Neutrophil (primary cell): ENCODE results near the gene UBE2R2.
A peak's percentile ranks its signal among the peaks of the same experiment; 100 is the strongest.

Source experiments
- H3K27ac ChIP-seq: fragments of 200-600 bp; sonication (generic); 2 replicates; pipeline ENCODE4 v1.5.1; 2016; ENCODE audit warnings: mild to moderate bottlenecking, moderate library complexity
- H3K27me3 ChIP-seq: fragments of 200-600 bp; sonication (generic); 2 replicates; pipeline ENCODE4 v1.6.0; 2016; ENCODE audit warnings: mild to moderate bottlenecking
- H3K36me3 ChIP-seq: fragments of 200-600 bp; sonication (generic); 2 replicates; pipeline ENCODE4 v1.5.1; 2017
- H3K4me1 ChIP-seq, 2 experiments: fragments of 200-600 bp in 1 of 2; sonication (generic) in 1 of 2; 1 replicate in 1 of 2; 2 replicates in 1 of 2; pipeline versions ENCODE4 v1.5.1 to v1.6.1; 2013 to 2016; ENCODE audit warnings: low read depth in 1 of 2, low read length in 1 of 2, mild to moderate bottlenecking in 1 of 2, moderate library complexity in 1 of 2; ENCODE audit not compliant: control insufficient read depth in 1 of 2, insufficient read depth in 1 of 2
- H3K4me3 ChIP-seq, 2 experiments: fragments of 200-600 bp in 1 of 2; sonication (generic) in 1 of 2; 1 replicate in 1 of 2; 2 replicates in 1 of 2; pipeline ENCODE4 v1.5.1; 2013 to 2016; ENCODE audit warnings: low read depth in 1 of 2, low read length in 1 of 2, mild to moderate bottlenecking in 1 of 2, moderate library complexity in 1 of 2
- H3K9me3 ChIP-seq: fragments of 200-600 bp; sonication (generic); 2 replicates; pipeline ENCODE4 v1.5.1; 2016
- CTCF ChIP-seq: fragments of 200-600 bp; sonication (generic); IDR thresholded peaks from 2 replicates; pipeline ENCODE4 v1.5.1; 2016; ENCODE audit warnings: antibody characterized with exemption

Gene UBE2R2

GRCh38 chr9:33809506-33809905 is 7.5 kb upstream of the UBE2R2 start:
- peaks cover 9 to 11% of the 10 kb centered on the region in 2 experiments for H3K4me1 ChIP-seq
- no peak overlapping the region for H3K27ac ChIP-seq
- H3K4me3 ChIP-seq, result no peak overlapping the region
- H3K9me3 ChIP-seq, result no peaks in the 10 kb centered on the region
- TF ChIP-seq CTCF, result no peak
- no peaks in the 10 kb centered on the region for H3K27me3 ChIP-seq
- no peaks in the 10 kb centered on the region for H3K36me3 ChIP-seq

GRCh38 chr9:33813712-33814641 is 3.0 kb upstream of the UBE2R2 start:
- H3K27ac ChIP-seq, result peak overlapping the region; percentile 96
- H3K4me3 ChIP-seq, result peak overlapping the region; percentile 91 to 98

GRCh38 chr9:33815781-33816180 is 1.2 kb upstream of the UBE2R2 start:
- H3K27ac ChIP-seq, result peak overlapping the region; percentile 96
- H3K4me1 ChIP-seq, result peaks cover 47 to 53% of the 10 kb centered on the region in 2 experiments
- peak overlapping the region; percentile 91 to 98 for H3K4me3 ChIP-seq
- no peaks in the 10 kb centered on the region for H3K27me3 ChIP-seq
- H3K36me3 ChIP-seq, result no peaks in the 10 kb centered on the region
- no peaks in the 10 kb centered on the region for H3K9me3 ChIP-seq
- no peak for TF ChIP-seq CTCF

More at GRCh38 chr9:33813712-33814641, 3.0 kb upstream of the UBE2R2 start:
- Histone ChIP-seq H3K4me1 (peaks cover 31 to 35% of the 10 kb centered on the region in 2 experiments), H3K27me3 (no peaks in the 10 kb centered on the region), H3K36me3 (no peaks in the 10 kb centered on the region), H3K9me3 (no peaks in the 10 kb centered on the region)
- TF ChIP-seq CTCF, result peak; percentile 45

- no peaks in the 10 kb centered on the region for H3K9me3 ChIP-seq
- H3K27me3 ChIP-seq, result no peaks in the 10 kb centered on the region
- H3K36me3 ChIP-seq, result no peaks in the 10 kb centered on the region
- peak overlapping the region; percentile 91 to 98 for H3K4me3 ChIP-seq
- H3K27ac ChIP-seq, result peak overlapping the region; percentile 96
- H3K4me1 ChIP-seq, result peaks cover 47 to 59% of the 10 kb centered on the region in 2 experiments
- peak; percentile 69 for TF ChIP-seq CTCF
Observed at GRCh38 chr9:33817327-33818166, 587 bp downstream of the UBE2R2 start.

GRCh38 chr9:33818167-33818846 is 1.3 kb downstream of the UBE2R2 start:
- TF ChIP-seq CTCF, result no peak
- no peaks in the 10 kb centered on the region for H3K9me3 ChIP-seq
- peak overlapping the region; percentile 91 to 98 for H3K4me3 ChIP-seq
- peak overlapping the region; percentile 96 for H3K27ac ChIP-seq
- H3K36me3 ChIP-seq, result peaks cover under 1% of the 10 kb centered on the region
- H3K27me3 ChIP-seq, result no peaks in the 10 kb centered on the region
- H3K4me1 ChIP-seq, result peaks cover 47 to 59% of the 10 kb centered on the region in 2 experiments
